Activated CD4-positive, CD25-positive, alpha-beta regulatory T cell (primary cell): ENCODE measurements around the gene ANAPC1.
"Not testable (repeated sequence)": the region's sequence is repeated elsewhere in the genome, so short reads cannot be mapped to it uniquely, and the experiment has no call there.

ENCODE experiments used
- DNase-seq, 4 experiments: peaks; one replicate each; lab custom pipeline; 2025; lab: John Stamatoyannopoulos, UW

The ANAPC1 gene

DNA sequence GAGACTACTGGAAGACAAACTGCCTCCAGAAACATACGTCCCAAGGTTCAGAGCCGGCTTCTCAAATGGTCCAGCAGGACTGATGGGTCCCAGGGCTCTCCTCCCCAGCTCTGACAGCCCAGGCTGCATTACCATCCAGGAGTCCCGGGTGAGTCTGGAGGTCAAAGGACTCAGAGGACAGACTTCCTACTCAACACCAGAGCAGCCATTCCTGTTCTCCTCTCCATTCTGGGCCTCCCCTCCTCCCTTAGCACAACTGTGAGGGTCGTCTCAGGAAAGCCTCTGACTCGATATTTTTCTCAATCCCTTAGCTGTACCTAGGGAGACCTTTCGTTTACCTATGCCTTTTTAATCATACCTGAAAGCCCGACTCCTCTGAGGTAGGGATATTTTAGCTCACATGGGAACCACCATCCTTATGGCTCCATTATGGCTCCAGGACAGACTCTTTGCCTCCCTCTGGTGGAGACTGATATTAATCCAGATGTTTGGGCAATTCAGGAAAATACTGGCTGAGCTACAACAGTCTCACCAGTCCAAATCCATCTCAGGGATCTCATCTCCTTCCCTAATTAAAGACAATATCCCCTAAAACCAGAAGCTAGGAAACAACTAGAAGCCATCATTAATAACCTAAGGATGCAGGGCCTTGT lies 70.9 kb downstream of the ANAPC1 start:
- not testable (repeated sequence) for DNase-seq

DNA sequence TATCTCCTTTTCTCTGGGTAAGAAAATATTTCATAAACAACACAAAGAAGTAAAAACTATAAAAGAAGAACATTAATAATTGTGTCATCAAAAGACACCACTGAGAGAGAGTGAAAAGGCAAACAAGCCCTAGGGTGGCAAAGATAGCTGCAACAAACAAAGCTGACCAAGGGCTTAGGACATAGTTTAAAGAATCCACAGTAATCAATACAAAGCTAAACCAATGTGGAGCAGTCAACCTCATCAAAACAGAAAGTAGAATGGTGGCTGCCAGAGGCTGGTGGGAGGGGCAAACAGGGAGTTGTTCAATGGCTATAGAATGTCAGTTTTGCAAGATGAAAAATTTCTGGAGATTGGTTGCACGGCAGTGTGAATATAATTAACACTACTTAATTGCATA lies 93.4 kb downstream of the ANAPC1 start:
- DNase-seq: not testable (repeated sequence)

DNA sequence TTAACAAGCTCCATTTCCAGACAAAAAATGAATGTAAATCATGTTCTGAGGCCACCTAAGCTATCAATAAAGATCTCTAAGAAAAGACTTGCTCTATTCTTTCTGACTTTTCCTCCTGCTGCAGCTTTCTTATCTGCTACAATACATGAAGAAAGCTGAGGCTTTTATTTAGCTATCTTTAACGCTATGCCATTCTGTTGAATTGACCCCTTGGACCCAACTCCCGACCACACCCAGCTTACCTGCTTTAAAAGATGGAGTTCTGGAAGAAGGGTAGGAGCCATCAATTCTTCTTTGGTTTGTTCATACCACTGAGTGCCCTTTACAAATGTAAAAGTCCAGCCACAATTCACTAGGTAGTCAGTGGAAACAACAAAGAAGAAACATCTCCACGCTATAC lies 99.9 kb downstream of the ANAPC1 start:
- DNase-seq: not testable (repeated sequence)

DNA sequence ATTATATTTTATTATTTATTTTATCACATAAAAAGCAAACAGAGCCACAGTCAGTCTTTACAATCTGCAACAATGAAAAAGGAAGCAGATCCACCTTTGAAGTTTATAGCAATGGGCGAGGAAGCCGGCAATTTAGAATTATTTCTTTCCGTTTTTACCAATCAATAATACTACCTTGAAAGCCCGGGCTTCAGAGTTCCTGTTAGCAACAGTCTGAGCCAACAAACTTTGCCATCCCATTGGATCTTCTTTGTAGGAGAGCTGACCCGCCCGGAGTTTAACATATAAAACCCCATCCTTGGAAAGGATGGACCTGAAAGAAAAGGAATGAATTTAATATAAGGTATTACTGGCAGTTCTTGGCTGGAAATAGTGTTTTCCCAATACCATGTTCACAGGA lies 101.8 kb downstream of the ANAPC1 start:
- not testable (repeated sequence) for DNase-seq

DNA sequence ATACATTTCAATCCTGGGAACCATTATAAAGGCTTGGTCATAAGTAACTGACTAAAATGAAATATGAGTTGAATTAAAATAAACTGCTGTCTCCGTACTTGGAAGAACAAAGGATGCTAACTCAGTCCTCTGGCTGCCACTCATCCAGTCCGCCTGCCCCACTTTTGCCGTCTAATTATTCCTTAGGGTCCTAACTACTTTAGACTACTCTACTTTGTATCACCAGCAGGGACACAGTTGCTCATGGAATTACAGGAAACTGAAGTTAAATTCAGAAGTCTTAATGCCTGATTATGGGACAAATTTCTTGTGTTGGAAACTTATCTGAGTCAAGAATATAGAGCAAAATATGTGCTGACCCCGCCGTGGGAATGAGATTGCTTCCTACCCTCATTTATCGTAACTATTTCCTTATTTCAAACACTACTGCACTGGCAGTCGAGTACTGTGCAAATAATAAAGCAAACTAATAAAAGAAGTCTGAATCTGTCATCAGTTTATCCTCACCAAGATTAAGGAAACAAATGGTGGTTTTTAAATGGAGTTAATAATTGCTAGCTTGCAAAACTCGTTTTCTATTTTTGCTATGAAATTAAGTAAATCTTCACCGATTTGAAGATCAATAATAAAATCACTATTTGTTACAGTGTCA lies 102.4 kb downstream of the ANAPC1 start:
- not testable (repeated sequence) for DNase-seq

DNA sequence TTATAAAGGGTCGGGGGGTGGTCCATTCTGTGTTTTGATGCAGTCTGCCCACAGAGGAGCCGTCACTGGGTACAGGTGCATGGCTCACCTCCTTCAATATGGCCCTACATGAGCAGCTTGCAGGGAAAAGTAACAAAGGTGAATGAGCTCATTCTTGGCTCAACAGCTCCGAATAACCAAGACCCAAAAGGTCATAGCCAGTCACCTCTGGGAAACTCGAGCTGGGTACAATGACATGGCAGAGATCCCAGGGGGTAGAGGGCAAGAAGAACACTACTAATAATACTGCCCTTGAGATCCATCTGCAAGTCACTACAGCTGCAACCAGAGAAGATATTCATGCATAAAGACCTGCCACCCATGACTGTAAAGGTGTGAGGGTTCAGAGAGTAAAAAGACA lies 106.8 kb downstream of the ANAPC1 start:
- DNase-seq: not testable (repeated sequence)

DNA sequence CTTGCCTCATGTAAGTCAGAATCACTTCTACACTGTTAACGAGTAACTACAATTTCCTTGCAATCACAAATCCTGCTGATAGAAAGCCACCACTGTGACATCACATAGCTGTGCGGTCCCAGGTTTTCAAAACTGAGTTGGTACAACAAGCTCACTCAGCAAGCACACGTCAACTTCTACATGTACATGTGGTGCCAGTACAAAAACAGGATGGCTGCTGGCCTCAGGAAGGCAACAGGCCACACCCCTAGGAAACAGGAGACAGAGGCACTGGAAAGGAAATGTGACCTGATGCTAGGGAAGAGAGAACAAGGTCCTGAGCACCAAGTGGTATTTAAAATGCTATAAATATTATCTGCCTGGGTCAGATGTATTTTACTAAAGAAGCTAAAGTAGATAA lies 107.7 kb downstream of the ANAPC1 start:
- not testable (repeated sequence) for DNase-seq

DNA sequence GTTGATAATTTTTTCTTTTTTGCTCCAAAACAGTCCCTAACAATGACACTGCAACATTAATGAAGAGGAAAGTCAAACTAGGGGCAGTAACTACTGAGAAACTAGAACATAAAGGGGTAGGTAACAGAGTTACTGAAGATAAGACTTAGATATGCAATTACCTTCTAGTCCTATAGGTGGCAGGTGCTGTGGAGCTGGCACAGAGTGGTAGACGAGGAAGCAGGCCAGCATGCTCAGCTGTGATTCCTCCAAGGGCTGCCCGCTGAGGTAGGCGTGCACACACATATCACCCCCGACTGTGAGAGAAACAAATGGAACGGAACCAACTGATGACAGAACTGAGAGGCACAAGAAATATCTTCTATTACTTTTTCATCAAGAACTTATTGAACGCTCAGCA lies 111.8 kb downstream of the ANAPC1 start:
- not testable (repeated sequence) for DNase-seq

DNA sequence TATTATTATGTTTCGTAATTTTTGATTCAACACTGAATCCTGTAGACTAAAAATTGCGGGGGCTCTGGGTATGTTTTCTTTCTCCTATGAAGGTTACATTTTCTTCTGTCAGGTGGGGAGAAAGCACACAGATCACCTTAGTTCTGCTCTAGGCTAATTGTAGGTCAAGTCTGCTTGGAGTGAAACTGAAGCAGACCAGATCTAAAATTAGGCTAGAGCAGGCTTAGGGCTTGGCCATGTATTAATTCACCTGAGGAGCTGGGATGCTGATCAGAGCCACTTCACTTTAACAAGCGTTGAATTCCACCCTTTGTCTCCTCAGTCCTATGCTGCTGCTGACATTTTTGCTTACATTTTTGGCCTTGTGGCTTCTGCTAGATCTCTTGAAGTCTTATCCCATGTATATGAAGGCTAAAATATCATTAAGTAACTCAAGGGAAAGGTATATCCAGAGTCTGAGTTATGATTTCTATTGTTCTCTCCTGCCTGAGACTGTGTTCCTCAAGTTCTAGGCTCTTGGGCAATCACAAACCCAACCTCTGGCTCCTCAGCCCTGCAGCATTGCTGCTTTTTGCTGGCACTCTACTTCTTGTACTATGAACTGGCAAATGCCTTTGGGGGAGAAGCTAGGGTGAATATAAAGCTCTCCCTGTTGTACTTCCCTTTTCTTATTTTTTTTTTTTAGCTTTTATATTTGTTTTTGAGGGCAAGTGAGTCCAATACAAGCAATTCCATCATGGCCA lies 112.9 kb downstream of the ANAPC1 start:
- not testable (repeated sequence) for DNase-seq

DNA sequence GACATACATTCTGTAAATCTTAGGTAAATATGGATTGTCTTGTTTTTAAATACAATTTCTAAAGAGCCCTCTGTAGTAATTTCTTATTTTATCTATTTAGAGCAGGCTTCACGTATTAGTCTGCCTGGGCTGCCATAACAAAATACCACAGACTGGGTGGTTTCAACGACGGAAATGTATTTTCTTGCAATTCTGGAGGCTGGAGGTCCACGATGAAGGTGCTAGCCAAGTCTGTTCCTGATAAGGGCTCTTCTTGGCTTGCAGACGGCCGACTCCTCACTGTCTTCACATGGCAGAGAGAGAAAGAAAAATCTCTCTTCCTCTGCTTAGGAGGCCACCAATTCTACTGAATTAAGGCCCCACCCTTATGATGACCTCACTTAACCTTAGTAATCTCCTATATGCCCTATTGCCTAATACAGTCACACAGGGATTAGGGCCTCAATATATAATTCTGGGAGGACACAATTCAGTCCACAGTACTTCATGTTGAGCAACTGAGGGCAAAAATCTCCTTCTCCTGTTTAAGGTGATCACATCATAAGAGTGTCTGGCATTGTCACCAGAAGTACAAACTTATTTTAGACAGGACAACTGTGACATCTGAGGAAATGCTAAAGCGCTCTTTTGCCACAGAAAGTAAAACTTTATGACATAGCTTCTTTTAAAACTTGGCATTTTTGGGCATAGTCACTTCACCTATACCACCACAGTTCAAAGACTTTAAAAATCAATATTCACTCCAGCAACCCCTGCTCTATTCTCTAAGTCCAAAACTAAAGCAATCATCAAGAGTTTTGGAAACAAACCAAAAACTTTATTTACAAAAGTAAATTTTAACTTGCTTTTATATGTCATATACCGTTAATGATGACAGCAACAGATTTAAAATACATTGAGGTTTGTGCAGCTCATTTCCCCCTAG lies 115.5 kb downstream of the ANAPC1 start:
- DNase-seq: not testable (repeated sequence)

DNA sequence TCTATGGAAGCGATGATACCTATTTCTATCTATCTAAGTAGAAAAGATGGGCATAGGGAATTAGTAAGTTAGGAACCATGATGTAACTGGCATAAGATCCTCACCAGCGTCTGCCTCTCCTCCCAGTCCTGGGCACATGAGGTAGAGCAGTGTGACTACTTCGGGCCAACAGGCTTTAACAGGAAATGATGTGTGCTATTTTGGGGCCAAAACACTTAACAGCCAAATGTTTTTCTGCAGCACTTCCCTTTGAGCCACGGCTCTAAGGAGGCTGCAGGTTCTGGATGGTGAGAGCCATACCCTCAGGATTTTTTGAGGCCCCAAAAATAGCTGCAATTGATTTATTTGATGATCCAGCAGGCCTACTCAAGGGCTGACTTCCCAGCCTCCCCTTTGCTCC lies 116.9 kb downstream of the ANAPC1 start:
- not testable (repeated sequence) for DNase-seq

DNA sequence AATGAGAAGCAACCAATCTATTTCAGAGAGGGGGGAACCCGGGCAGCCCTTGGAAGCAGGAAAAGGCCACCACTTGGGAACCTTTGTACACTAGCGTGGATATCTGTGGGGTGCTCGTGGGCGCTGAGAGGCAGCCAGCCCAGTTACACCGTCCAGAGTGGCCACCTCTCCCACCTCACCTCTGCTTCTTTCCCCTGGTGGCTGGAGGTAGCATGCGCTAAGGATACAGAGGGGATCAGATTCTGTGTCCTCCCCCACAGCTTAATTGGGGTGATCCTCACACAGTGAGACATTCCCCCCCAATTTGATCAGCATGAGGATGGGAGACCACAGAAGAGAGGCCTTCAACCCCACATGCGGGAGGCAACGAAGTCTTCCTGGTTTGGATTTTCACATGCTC lies 117.7 kb downstream of the ANAPC1 start:
- DNase-seq: not testable (repeated sequence)

DNA sequence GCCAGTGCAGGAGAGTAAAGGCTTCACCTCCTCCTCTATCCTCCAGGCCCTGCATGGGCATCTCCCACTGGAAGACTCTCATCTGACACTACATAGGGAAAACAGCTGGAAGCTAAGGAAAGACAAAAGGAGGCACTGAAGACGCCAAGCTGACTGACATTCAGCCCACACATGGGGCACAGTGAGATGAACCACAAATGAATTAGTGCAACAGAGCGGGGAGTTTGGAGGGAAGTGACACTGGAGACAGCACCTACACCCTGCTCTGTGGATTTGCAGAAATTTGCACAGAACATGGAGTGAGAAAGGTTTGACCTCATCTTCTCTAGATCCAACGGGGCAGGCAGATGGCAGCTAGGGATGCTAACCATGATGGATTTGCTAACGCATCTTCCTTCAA lies 119.8 kb downstream of the ANAPC1 start:
- not testable (repeated sequence) for DNase-seq

DNA sequence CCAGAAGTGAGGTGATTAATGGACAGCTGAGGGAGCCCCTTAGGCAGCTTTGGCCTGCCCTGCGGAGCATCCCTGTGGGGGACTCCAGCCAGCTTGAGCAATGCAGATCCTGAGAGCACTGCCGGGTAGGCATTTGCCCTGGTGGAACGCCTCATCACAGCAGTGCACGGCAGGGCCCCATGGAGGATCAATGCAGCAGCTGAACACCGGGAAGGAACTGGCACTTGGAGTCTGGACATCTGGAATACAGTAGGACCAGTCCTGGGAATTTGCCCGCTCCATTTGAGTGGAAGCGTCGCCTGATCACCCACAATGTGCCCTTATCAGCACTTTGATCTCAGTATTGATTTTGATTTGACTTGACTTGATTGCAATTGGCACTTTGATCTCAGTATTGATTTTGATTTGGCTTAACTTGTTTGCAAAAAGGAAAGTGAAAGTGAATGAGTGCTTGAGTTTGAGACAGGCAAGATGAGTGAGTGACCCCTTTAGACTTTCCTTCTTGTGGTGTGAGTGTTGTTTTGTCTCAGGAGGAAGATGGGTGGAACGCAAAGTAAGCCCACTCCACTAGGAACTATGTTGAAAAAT lies 123.2 kb downstream of the ANAPC1 start:
- not testable (repeated sequence) for DNase-seq

DNA sequence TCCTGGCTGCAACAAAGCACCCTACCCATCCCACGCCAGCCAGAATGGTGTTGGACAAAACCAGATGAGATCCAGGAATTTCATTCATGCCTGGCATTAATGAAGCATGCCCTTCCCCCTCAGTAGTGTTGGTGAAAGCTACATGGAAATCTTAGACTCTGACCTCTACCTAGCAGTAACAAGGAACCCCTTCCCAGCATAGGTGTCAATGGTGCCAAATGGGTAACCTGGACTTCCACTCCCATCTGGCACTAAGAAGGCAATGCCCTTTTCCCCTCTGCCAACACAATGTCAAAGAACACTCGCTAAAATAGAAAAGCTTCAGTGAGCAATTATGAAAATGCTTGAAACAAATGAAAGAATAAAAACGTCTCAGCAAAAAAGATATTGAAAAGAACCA lies 131.5 kb downstream of the ANAPC1 start:
- not testable (repeated sequence) for DNase-seq

DNA sequence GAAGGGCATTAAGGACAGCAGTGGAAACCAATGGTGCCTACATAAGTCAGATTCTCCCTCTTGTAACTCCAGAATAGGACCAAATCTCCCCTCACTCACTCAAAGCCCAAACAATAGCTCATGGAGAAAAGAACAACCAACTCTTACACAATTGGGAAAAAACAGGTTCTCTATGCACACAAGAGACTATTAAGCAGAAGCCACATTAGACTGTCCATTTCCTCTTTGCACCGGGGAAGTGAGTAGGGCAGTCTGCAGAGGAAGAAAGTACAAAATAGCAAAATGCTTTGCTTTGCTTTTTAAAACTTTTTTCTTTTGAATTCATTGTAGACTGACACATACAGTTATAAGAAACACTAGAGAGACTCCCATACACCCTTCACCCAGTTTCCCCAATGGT lies 133.4 kb downstream of the ANAPC1 start:
- DNase-seq: not testable (repeated sequence)

DNA sequence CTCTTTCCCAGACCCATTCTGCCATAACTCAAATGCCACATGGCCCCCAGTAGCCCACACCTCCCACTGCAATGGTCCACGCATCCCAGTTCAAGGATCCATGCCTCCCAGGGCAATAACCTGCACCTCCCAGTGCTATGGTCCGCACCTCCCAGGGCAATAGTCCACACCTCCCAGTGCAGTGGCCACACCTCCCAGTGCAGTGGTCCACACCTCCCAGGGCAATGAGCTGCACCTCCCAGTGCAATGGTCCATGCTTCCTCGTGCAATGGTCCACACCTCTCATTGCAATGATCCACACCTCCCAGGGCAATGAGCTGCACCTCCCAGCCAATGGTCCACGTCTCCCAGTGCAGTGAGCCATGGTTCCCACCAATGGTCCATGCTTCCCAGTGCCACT lies 135.6 kb downstream of the ANAPC1 start:
- DNase-seq: not testable (repeated sequence)

DNA sequence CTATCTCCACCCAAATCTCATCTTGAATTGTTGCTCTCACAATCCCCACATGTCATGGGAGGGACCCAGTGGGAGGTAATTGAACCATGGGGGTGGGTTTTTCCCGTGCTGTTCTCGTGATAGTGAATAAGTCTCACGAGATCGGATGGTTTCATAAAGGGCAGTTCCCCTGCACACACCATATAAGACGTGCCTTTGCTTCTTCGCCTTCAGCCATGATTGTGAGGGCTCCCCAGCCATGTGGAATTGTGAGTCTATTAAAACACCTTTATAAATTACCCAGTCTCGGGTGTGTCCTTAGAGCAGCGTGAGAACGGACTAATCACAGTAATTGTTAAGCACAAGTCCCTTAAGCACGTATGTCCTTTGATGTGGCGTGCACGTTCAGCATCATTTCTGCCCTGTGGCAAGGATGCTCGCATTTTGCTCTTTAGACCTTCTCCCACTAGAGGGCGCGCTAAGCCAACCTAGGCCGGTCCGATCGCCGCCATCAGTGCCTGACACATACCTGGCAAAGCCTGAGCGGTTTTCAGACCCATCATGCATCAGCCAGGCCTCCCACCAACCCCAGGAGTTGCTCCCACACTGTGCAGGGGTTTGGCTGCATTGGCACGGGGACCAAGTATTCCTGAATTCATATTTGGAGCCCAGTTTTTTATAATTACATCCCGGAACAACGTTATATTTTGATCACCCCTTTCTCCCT lies 136.4 kb downstream of the ANAPC1 start:
- not testable (repeated sequence) for DNase-seq

DNA sequence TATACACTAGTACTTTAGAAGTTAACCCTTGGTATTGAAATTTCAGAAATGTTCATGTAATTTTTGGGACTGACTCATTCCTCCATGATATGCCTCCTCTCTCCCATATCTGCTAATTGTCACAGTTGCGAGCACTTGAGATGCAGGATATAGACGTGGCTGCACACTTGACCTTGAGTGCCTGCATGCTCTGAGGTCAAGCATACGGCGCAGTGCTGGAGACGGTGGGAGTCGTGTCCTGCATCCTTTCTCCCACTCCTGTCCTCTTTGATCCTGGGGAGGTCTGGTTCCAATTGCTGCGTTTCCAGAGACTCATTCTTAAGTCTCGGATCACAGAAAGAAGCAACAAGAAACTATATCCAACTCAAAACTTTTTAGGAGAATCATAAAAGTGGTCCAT lies 139.2 kb downstream of the ANAPC1 start:
- DNase-seq: not testable (repeated sequence)

DNA sequence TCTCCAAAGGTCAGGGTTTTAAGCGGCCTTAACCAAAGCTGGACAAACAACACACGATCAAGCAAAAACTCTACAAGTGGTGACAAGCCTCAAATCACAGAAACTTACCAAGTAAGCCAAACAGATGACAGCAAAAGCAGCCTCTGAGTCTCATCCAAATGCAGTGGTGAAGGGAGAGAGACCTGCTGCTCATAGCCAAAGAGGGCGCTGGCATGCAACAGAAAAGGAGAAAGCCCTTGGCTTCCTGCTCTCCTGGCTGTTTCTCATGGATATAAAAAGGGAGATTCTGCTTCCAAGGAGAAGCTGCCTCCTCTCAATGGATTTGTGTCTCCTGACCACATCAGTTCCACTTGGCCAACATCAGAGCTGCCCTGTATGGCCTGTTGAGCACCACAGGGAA lies 142.5 kb downstream of the ANAPC1 start:
- DNase-seq: not testable (repeated sequence)
